K562 (cell line): ENCODE measurements around the gene ZNF629. TPM values are rescaled to one million over a fixed set of nuclear protein-coding genes. Genes with fewer than 3 reads are reported as not detected.
"Not testable (repeated sequence)": the region's sequence is repeated elsewhere in the genome, so short reads cannot be mapped to it uniquely, and the experiment has no call there.

Experiments
- ATAC-seq: fragments of 200-7000 bp; cut with Tn5 transposase; 3 replicates; pipeline ENCODE4 v1.9.1; 2020; ENCODE audit warnings: moderate library complexity
- BruUV-seq: library from RNA; stranded (reverse); fragments of 400-500 nt; replicated peaks from 2 replicates; lab custom pipeline; 2021; lab: Mats Ljungman, UMichigan
- CTCF ChIA-PET: fragments of 300-600 bp; formaldehyde crosslinking; extraction: SDS; loops from one replicate; lab custom pipeline; 2021; ENCODE audit warnings: low intra/inter-chr PET ratio; lab: Yijun Ruan, JAX
- POLR2A ChIA-PET: fragments of 300-600, 350-650 bp; sonication (Branson Sonifier 250); formaldehyde crosslinking; extraction: SDS; loops from one replicate; lab custom pipeline; 2021; ENCODE audit warnings: antibody characterized with exemption, inconsistent platforms; lab: Yijun Ruan, JAX
- DNase-seq, 4 experiments: peaks; one replicate each; pipeline versions ENCODE4 v3.0.0 to v3.0.0-alpha.2; 2011 to 2018; ENCODE audit warnings: low spot score in 3 of 4, mixed read lengths in 3 of 4; ENCODE audit errors: extremely low read depth in 1 of 4
- FAIRE-seq: peaks from 2 replicates; lab custom pipeline; 2011; peaks lifted over from hg19 to GRCh38; lab: Jason Lieb, UNC
- H2AFZ ChIP-seq: 2 replicates; pipeline ENCODE4 v1.6.0; 2011; ENCODE audit warnings: low read depth, low read length, control low read depth, inconsistent platforms
- H3K27ac ChIP-seq: fragments of 200-600 bp; 3 replicates; pipeline ENCODE4 v1.8.0; 2011; ENCODE audit warnings: low read depth, mild to moderate bottlenecking, control low read depth, inconsistent platforms, low read length, moderate library complexity, mixed read lengths; ENCODE audit errors: extremely low read depth
- H3K27me3 ChIP-seq, 2 experiments: fragments of 300-600 bp in 1 of 2; 2 replicates in 1 of 2; 3 replicates in 1 of 2; pipeline versions ENCODE4 v1.6.0 to v1.8.0; 2011; ENCODE audit warnings: inconsistent platforms in 2 of 2, low read length in 2 of 2, mild to moderate bottlenecking in 1 of 2, mixed read lengths in 1 of 2, moderate library complexity in 1 of 2; ENCODE audit not compliant: control insufficient read depth in 2 of 2, insufficient read depth in 2 of 2
- H3K36me3 ChIP-seq: fragments of 300-600 bp; 3 replicates; pipeline ENCODE4 v1.8.0; 2011; ENCODE audit warnings: mild to moderate bottlenecking, low read length, inconsistent platforms; ENCODE audit not compliant: control insufficient read depth, insufficient read depth
- H3K4me1 ChIP-seq, 2 experiments: fragments of 200-600 bp in 1 of 2; replicated peaks in 1 of 2; 2 replicates in 1 of 2; 3 replicates in 1 of 2; pipeline versions ENCODE4 v1.5.1 to v1.8.0; 2011; ENCODE audit warnings: inconsistent platforms in 2 of 2, low read length in 2 of 2, mild to moderate bottlenecking in 1 of 2, mixed read lengths in 1 of 2, moderate library complexity in 1 of 2; ENCODE audit not compliant: control insufficient read depth in 2 of 2, insufficient read depth in 2 of 2
- H3K4me2 ChIP-seq: 2 replicates; pipeline ENCODE4 v1.6.1; 2011; ENCODE audit warnings: low read length, control low read depth, inconsistent platforms, mixed read lengths; ENCODE audit not compliant: insufficient read depth
- H3K4me3 ChIP-seq: fragments of 200-600 bp; sonication (generic), shearing (Covaris generic); 2 replicates; pipeline ENCODE4 v1.5.1; 2016; ENCODE audit warnings: control low read depth, inconsistent platforms
- H3K79me2 ChIP-seq: fragments of 200-600 bp; 3 replicates; pipeline ENCODE4 v1.8.0; 2011; ENCODE audit warnings: low read length, inconsistent platforms; ENCODE audit not compliant: control insufficient read depth, insufficient read depth
- H3K9ac ChIP-seq, 2 experiments: 2 replicates each; pipeline versions ENCODE4 v1.6.0 to v1.6.1; 2011; ENCODE audit warnings: low read depth in 2 of 2, low read length in 2 of 2, control low read depth in 1 of 2, inconsistent platforms in 1 of 2, mild to moderate bottlenecking in 1 of 2, mixed read lengths in 1 of 2; ENCODE audit not compliant: insufficient read depth in 1 of 2
- H3K9me1 ChIP-seq: one replicate; pipeline ENCODE4 v1.6.0; 2011; ENCODE audit warnings: inconsistent platforms, mild to moderate bottlenecking, low read length, moderate library complexity; ENCODE audit not compliant: control insufficient read depth, insufficient read depth
- H3K9me3 ChIP-seq: replicated peaks from 2 replicates; pipeline ENCODE4 v1.5.1; 2011; ENCODE audit warnings: low read depth, low read length, inconsistent platforms; ENCODE audit not compliant: control insufficient read depth, insufficient read depth
- H4K20me1 ChIP-seq: replicated peaks from 2 replicates; pipeline ENCODE4 v1.6.1; 2011; ENCODE audit warnings: low read length, inconsistent platforms, mixed read lengths; ENCODE audit not compliant: control insufficient read depth, insufficient read depth
- MIER1 ChIP-seq: fragments of 450-650 bp; IDR thresholded peaks from 2 replicates; pipeline ENCODE4 v1.6.1; 2016; ENCODE audit warnings: antibody characterized with exemption, mild to moderate bottlenecking, low read depth
- ZNF121 ChIP-seq: sonication (generic); formaldehyde crosslinking; conservative IDR thresholded peaks from 2 replicates; pipeline ENCODE4 v1.8.0; 2022; ENCODE audit warnings: missing genetic modification reagents
- WGBS: fragments of 100-300 bp; shearing (Covaris generic); methylation state at CpG from one replicate; pipeline ENCODE4 v1.1.6; 2016; ENCODE audit warnings: low coverage, mixed read lengths; ENCODE audit not compliant: insufficient coverage; ENCODE audit errors: missing lambda C conversion rate; 5-methylcytosine and 5-hydroxymethylcytosine counted together
- in situ Hi-C: fragments of 300-500 bp; cut with MboI; formaldehyde crosslinking; loops from 4 replicates; pipeline ENCODE4 v1.15.0; 2018; ENCODE audit warnings: inconsistent platforms, mixed read lengths
- intact Hi-C: fragments of 100-400 bp; cut with micrococcal nuclease; formaldehyde crosslinking; loops from 2 replicates; pipeline ENCODE4 v1.14.2; 2022
- polyA plus RNA-seq, 8 experiments: library from polyadenylated mRNA; depleted of rRNA in 4 of 8; stranded (reverse) in 5 of 8; unstranded in 3 of 8; fragments of >200 nt; fragmentation: Nextera tagmentation in 2 of 8; fragmentation: Illumina TruSeq in 1 of 8; extraction: Ambion mirVana in 2 of 8; extraction: Trizol in 1 of 8; gene quantifications; 2 replicates each; pipeline versions ENCODE4 v1.2.1 to v1.2.3, GENCODE V29; 2011 to 2014; ENCODE audit warnings: inconsistent platforms in 1 of 8, missing spikeins in 1 of 8
- total RNA-seq, 7 experiments: library from RNA; depleted of rRNA in 6 of 7; stranded (reverse); fragments of >200 nt in 6 of 7; fragmentation: Illumina TruSeq in 2 of 7; extraction: Trizol in 2 of 7; gene quantifications; 2 replicates each; pipeline versions ENCODE4 v1.2.1 to v1.2.3, GENCODE V29; 2011 to 2021; ENCODE audit warnings: low replicate concordance in 1 of 7

Gene ZNF629
- total and polyA plus RNA-seq, 9 of the 15 experiments (the other 6 are each of a cell fraction or from before 2014, with no cell fraction given): 0.44 to 18.8 (median 7.4) TPM

GRCh38 chr16:30821891-30822290, 34.9 kb upstream of the ZNF629 start:
- Histone ChIP-seq H3K9me1 (no peaks in the 10 kb centered on the region), H3K4me2 (no peak overlapping the region), H3K36me3 (no peaks in the 10 kb centered on the region), H3K9ac (no peak overlapping the region), H3K27me3 (no peaks in the 10 kb centered on the region), H3K79me2 (no peaks in the 10 kb centered on the region), H3K9me3 (no peaks in the 10 kb centered on the region), H3K4me3 (no peak overlapping the region), H3K27ac (no peak overlapping the region), H4K20me1 (no peaks in the 10 kb centered on the region), H3K4me1 (peaks cover 0 to 8% of the 10 kb centered on the region in 2 experiments; a peak in 2 of 5 replicates), H2AFZ (no peak overlapping the region)
- intact Hi-C loops (no loop called here), in situ Hi-C loops (no loop called here)
- DNase-seq (no peak), ATAC-seq (no peak), FAIRE-seq (no peak)
- ChIA-PET CTCF (no interaction called here), POLR2A (interaction anchor here (1.2 kb wide), 1 partner anchor 15 kb away, joined by 3 read pairs; no protein-coding TSS in a partner anchor)
- BruUV-seq: no TSS peak
- WGBS: 70% methylated on average over 17 of the region's 17 CpGs
- no peak for TF ChIP-seq MIER1
- TF ChIP-seq ZNF121: 0 out of 2 replicates have a peak, but pooled peaks have one; percentile 12

- H3K4me1 ChIP-seq, H3K4me3 ChIP-seq, H3K79me2 ChIP-seq, CTCF ChIA-PET, H3K9me3 ChIP-seq, in situ Hi-C loops, H4K20me1 ChIP-seq, H3K9ac ChIP-seq, ATAC-seq, H3K27me3 ChIP-seq, H3K27ac ChIP-seq, intact Hi-C loops, DNase-seq, BruUV-seq, FAIRE-seq, H3K9me1 ChIP-seq, H3K36me3 ChIP-seq, H3K4me2 ChIP-seq: not testable (repeated sequence)
- POLR2A ChIA-PET: interaction anchor here (0.6 kb wide), 1 partner anchor 429 kb away, joined by 3 read pairs; no protein-coding TSS in a partner anchor
- H2AFZ ChIP-seq: peak overlapping the region; percentile 45; the same call in 1 of the 2 replicates
- 43% methylated on average over 9 of the region's 9 CpGs for whole genome bisulfite sequencing
Observed at GRCh38 chr16:30821441-30821840, 34.4 kb upstream of the ZNF629 start.
